BJ (cell line): ENCODE measurements around the gene ADRA2B. TPM values are rescaled to one million over a fixed set of nuclear protein-coding genes. Genes with fewer than 3 reads are reported as not detected.
"Not testable (repeated sequence)": the region's sequence is repeated elsewhere in the genome, so short reads cannot be mapped to it uniquely, and the experiment has no call there.

Experiments
- CTCF ChIA-PET: fragments of 350-600 bp; formaldehyde crosslinking; extraction: SDS; loops from one replicate; lab custom pipeline; 2021; ENCODE audit warnings: antibody characterized with exemption, inconsistent platforms; lab: Yijun Ruan, JAX
- POLR2A ChIA-PET: fragments of 300-600 bp; sonication (Branson Sonifier 250); formaldehyde crosslinking; extraction: SDS; loops from one replicate; lab custom pipeline; 2021; ENCODE audit warnings: antibody characterized with exemption; lab: Charles Lee
- DNase-seq: peaks from one replicate; pipeline ENCODE4 v3.0.0-alpha.2; 2011; ENCODE audit warnings: low read depth
- H3K27me3 ChIP-seq: 2 replicates; pipeline ENCODE4 v1.6.0; 2011; ENCODE audit warnings: low read length; ENCODE audit not compliant: control insufficient read depth, insufficient read depth
- H3K36me3 ChIP-seq: 2 replicates; pipeline ENCODE4 v1.5.1; 2011; ENCODE audit warnings: low read length; ENCODE audit not compliant: control insufficient read depth, insufficient read depth
- H3K4me3 ChIP-seq: 2 replicates; pipeline ENCODE4 v1.5.1; 2011; ENCODE audit warnings: low read depth, mild to moderate bottlenecking, control low read depth, low read length
- polyA minus RNA-seq: library from RNA; depleted of rRNA, polyadenylated mRNA; stranded (reverse); fragments of >200 nt; gene quantifications from 2 replicates; pipeline ENCODE4 v1.2.3, GENCODE V29; 2011; rRNA and poly(A)+ RNA removed
- polyA plus RNA-seq: library from polyadenylated mRNA; depleted of rRNA; stranded (reverse); fragments of >200 nt; gene quantifications from 2 replicates; pipeline ENCODE4 v1.2.3, GENCODE V29; 2011; rRNA removed
- TF ChIP-seq, protein P1 (sequence below): IDR thresholded peaks from 2 replicates; pipeline ENCODE4 v1.5.1; 2011; ENCODE audit warnings: low read depth, mild to moderate bottlenecking, control low read depth, inconsistent platforms, low read length, moderate library complexity; ENCODE audit not compliant: insufficient read depth

Gene ADRA2B
- polyA plus RNA-seq, result not detected in 2 replicates
- polyA minus RNA-seq, result not detected in 2 replicates

DNA sequence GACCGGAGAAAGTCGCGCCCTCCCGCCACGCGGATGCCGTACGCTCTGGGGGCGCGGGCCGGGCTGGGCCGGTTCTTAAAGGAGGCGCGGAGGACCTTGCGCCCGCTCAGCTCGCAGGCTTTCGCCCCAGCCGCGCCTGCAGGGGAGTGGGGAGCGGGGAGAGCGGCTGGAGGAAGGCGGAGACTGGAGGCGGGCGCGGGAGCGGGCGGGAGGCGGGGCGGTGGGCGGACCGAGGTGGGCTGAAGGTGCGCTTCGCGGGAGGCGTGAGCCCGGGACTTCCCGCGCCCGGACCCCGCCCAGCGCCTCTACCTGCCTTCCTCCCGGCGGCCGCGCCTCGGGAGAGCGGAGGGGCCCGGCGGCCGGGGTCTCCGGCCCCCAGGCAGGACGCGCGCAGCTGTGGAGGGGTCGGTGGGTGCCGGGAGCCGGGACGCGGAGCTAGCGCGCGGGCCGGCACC, at the start of gene ADRA2B:
Gene ADRA2B (minus strand): TSS at position 148 of the 455 bp plus-strand sequence. CDS start 422 bp downstream, outside the sequence.
- H3K36me3 ChIP-seq, result no peaks in the 10 kb centered on the region
- peaks cover 40% of the 10 kb centered on the region for H3K27me3 ChIP-seq
- ChIA-PET POLR2A (no interaction called here), CTCF (interaction anchor here (0.6 to 4.3 kb wide), 33 partner anchors 8 to 393 kb away, joined by 3 to 31 read pairs (median 6); partner anchors contain the start of genes ANKRD36C and ASTL)
- peak within 1 kb of the TSS; percentile 20 for H3K4me3 ChIP-seq
- DNase-seq, result no peak
- TF ChIP-seq, protein P1, sequence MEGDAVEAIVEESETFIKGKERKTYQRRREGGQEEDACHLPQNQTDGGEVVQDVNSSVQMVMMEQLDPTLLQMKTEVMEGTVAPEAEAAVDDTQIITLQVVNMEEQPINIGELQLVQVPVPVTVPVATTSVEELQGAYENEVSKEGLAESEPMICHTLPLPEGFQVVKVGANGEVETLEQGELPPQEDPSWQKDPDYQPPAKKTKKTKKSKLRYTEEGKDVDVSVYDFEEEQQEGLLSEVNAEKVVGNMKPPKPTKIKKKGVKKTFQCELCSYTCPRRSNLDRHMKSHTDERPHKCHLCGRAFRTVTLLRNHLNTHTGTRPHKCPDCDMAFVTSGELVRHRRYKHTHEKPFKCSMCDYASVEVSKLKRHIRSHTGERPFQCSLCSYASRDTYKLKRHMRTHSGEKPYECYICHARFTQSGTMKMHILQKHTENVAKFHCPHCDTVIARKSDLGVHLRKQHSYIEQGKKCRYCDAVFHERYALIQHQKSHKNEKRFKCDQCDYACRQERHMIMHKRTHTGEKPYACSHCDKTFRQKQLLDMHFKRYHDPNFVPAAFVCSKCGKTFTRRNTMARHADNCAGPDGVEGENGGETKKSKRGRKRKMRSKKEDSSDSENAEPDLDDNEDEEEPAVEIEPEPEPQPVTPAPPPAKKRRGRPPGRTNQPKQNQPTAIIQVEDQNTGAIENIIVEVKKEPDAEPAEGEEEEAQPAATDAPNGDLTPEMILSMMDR, result no peak

DNA sequence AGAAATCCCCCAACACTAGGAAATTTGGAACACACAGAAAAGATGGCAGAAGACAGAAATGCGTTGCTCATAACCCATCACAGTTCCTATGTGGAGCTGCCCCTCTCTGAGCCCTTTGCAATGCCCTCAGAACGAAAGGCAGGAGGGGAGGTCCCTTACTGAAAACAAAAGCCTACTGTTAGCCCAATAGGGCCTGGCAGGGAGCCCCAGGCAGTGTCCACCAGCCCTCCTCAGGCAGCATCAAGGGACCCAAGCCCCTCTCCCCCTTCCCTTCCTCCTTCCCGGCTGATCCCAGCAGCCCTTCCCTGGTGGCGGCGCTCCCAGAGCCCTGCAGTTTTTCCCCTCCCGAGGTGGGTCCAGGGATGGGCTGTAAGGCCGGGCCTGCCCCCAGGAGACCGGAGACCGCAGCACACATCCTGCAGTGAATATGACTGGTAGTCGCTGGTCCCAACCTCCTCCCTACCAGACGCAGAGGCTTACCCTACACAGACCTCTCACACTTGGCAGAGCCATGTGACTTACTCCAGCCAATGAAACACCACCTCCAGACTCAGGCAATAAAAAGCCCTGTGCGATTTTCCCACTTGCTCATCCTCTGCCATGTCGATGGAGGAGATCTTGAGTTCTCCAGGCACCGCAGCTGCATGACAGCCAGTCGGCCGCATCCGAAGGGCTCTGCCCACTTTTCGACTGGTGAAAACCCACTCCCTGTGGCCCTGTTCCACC, 48.3 kb upstream of the ADRA2B start:
- H3K36me3 ChIP-seq, result no peaks in the 10 kb centered on the region
- H3K4me3 ChIP-seq, result no peak overlapping the region
- H3K27me3 ChIP-seq, result no peaks in the 10 kb centered on the region
- POLR2A ChIA-PET, result no interaction called here
- CTCF ChIA-PET, result interaction anchor here (1.2 kb wide), 1 partner anchor 10 kb away, joined by 4 read pairs; no protein-coding TSS in a partner anchor
- no peak for DNase-seq
- TF ChIP-seq, protein P1, result no peak

GRCh38 chr2:96163768-96164429, 47.5 kb upstream of the ADRA2B start:
- no peak overlapping the region for H3K4me3 ChIP-seq
- TF ChIP-seq, protein P1, result no peak
- ChIA-PET POLR2A (no interaction called here), CTCF (interaction anchor here (1.2 kb wide), 1 partner anchor 11 kb away, joined by 4 read pairs; no protein-coding TSS in a partner anchor)
- H3K27me3 ChIP-seq, result 0 out of 2 replicates have a peak, but pooled peaks cover 2% of the 10 kb centered on the region
- H3K36me3 ChIP-seq, result no peaks in the 10 kb centered on the region
- DNase-seq, result no peak

GRCh38 chr2:96163415-96163767, 47.0 kb upstream of the ADRA2B start:
- Histone ChIP-seq H3K36me3 (no peaks in the 10 kb centered on the region), H3K27me3 (0 out of 2 replicates have a peak, but pooled peaks cover 2% of the 10 kb centered on the region), H3K4me3 (no peak overlapping the region)
- TF ChIP-seq, protein P1, result no peak
- no peak for DNase-seq
- POLR2A ChIA-PET, result no interaction called here
- CTCF ChIA-PET, result interaction anchor here (1.1 to 1.4 kb wide), 3 partner anchors 11 to 345 kb away, joined by 3 to 4 read pairs (median 4); no protein-coding TSS in a partner anchor

- no peak overlapping the region for H3K4me3 ChIP-seq
- TF ChIP-seq, protein P1, result no peak
- 0 out of 2 replicates have a peak, but pooled peaks cover 2% of the 10 kb centered on the region for H3K27me3 ChIP-seq
- ChIA-PET POLR2A (no interaction called here), CTCF (interaction anchor here (1.4 kb wide), 1 partner anchor 347 kb away, joined by 3 read pairs; no protein-coding TSS in a partner anchor)
- no peaks in the 10 kb centered on the region for H3K36me3 ChIP-seq
- DNase-seq, result no peak
These were observed 45.5 kb upstream of the ADRA2B start for GRCh38 chr2:96161898-96162297.

DNA sequence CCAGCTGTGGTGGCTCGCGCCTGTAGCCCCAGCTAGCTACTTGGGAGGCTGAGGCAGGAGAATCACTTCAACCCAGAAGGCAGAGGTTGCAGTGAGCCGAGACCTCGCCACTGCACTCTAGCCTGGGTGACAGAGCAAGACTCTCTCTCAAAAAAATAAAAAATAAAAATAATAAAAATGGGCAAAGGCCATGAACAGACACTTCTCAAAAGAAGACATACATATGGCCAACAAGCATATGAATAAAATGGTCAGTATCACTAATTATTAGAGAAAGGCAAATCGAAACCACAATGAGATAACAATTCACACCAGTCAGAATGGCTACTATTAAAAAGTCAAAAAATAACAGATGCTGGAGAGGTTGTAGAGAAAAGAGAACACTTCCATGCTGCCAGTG, 44.0 kb upstream of the ADRA2B start:
- POLR2A ChIA-PET, CTCF ChIA-PET, H3K36me3 ChIP-seq, H3K27me3 ChIP-seq, H3K4me3 ChIP-seq, DNase-seq: not testable (repeated sequence)
